HG03280 (cell line): ENCODE results near the gene CCL7.

ENCODE experiments used
- ATAC-seq: cut with Tn5 transposase; IDR thresholded peaks from one replicate; pipeline ENCODE4 v1.9.1; 2021; ENCODE audit warnings: mild to moderate bottlenecking, moderate library complexity; ENCODE audit not compliant: unreplicated experiment

CCL7 gene

GRCh38 chr17:34283571-34283970, 13.6 kb downstream of the CCL7 start:
- no peak for ATAC-seq

- no peak for ATAC-seq
These were observed 15.3 kb downstream of the CCL7 start, which contains the start of gene CCL11 for GRCh38 chr17:34285286-34285792. CCL11 (plus strand) TSS chr17:34285742; CDS start chr17:34285809, 67 bp downstream.

GRCh38 chr17:34287875-34288274, 17.9 kb downstream of the CCL7 start:
- no peak for ATAC-seq

- no peak for ATAC-seq
These were observed 20.6 kb downstream of the CCL7 start for GRCh38 chr17:34290586-34290985.

GRCh38 chr17:34291721-34292348, 21.8 kb downstream of the CCL7 start:
- ATAC-seq, result no peak

GRCh38 chr17:34299027-34299426, 29.0 kb downstream of the CCL7 start:
- ATAC-seq, result no peak

GRCh38 chr17:34299956-34300577, 30.0 kb downstream of the CCL7 start:
- ATAC-seq, result no peak

GRCh38 chr17:34300652-34301370, 30.8 kb downstream of the CCL7 start:
- ATAC-seq, result no peak

GRCh38 chr17:34301986-34302385, 32.0 kb downstream of the CCL7 start:
- ATAC-seq, result no peak

GRCh38 chr17:34302636-34303035, 32.6 kb downstream of the CCL7 start:
- no peak for ATAC-seq

- no peak for ATAC-seq
These were observed 33.6 kb downstream of the CCL7 start for GRCh38 chr17:34303606-34304005.

- no peak for ATAC-seq
These were observed 35.0 kb downstream of the CCL7 start for GRCh38 chr17:34305061-34305460.

GRCh38 chr17:34305606-34306005, 35.6 kb downstream of the CCL7 start:
- no peak for ATAC-seq

- no peak for ATAC-seq
These were observed 36.4 kb downstream of the CCL7 start for GRCh38 chr17:34306466-34306865.

- no peak for ATAC-seq
These were observed 37.1 kb downstream of the CCL7 start for GRCh38 chr17:34307110-34307509.

- no peak for ATAC-seq
These were observed 38.4 kb downstream of the CCL7 start for GRCh38 chr17:34308371-34308770.

- no peak for ATAC-seq
These were observed 41.3 kb downstream of the CCL7 start for GRCh38 chr17:34311291-34311690.

- ATAC-seq, result no peak
These were observed 42.1 kb downstream of the CCL7 start for GRCh38 chr17:34312080-34312479.

- no peak for ATAC-seq
These were observed 43.1 kb downstream of the CCL7 start for GRCh38 chr17:34313164-34313563.

- ATAC-seq, result no peak
These were observed 44.3 kb downstream of the CCL7 start for GRCh38 chr17:34314279-34314678.

GRCh38 chr17:34318474-34318873, 48.5 kb downstream of the CCL7 start:
- ATAC-seq, result no peak

GRCh38 chr17:34319039-34319483, 49.0 kb downstream of the CCL7 start, which contains the start of gene CCL8:
CCL8 (plus strand) TSS chr17:34319435; CDS start chr17:34319502, 67 bp downstream.
- no peak for ATAC-seq
